Caco-2 (cell line): Measurements from ENCODE around the gene TRIM31. TPM values are rescaled to one million over a fixed set of nuclear protein-coding genes. Genes with fewer than 3 reads are reported as not detected.

Source experiments
- BruUV-seq: library from RNA; stranded (reverse); fragments of 400-500 nt; replicated peaks from 2 replicates; lab custom pipeline; 2021; lab: Mats Ljungman, UMichigan
- CTCF ChIA-PET: fragments of 300-600 bp; sonication (Branson Sonifier 250); formaldehyde crosslinking; loops from one replicate; lab custom pipeline; 2022; ENCODE audit warnings: antibody characterized with exemption; lab: Charles Lee
- POLR2A ChIA-PET: fragments of 300-600 bp; sonication (Branson Sonifier 250); formaldehyde crosslinking; loops from one replicate; lab custom pipeline; 2022; ENCODE audit warnings: antibody characterized with exemption; lab: Charles Lee
- DNase-seq, 2 experiments: peaks; one replicate each; pipeline versions ENCODE4 v3.0.0 to v3.0.0-alpha.2; 2020 to 2022
- H3K27me3 ChIP-seq: replicated peaks from 2 replicates; pipeline ENCODE4 v1.6.0; 2011; ENCODE audit warnings: low read length; ENCODE audit not compliant: control insufficient read depth, insufficient read depth
- H3K36me3 ChIP-seq: 2 replicates; pipeline ENCODE4 v1.5.1; 2011; ENCODE audit warnings: low read length; ENCODE audit not compliant: control insufficient read depth, insufficient read depth
- H3K4me1 ChIP-seq: fragments of 250-450 bp; sonication (Bioruptor Pico); 2 replicates; pipeline ENCODE4 v1.5.1; 2020; ENCODE audit warnings: mild to moderate bottlenecking
- H3K4me3 ChIP-seq: 2 replicates; pipeline ENCODE4 v1.5.1; 2011; ENCODE audit warnings: low read depth, mild to moderate bottlenecking, control low read depth, low read length
- H3K9me3 ChIP-seq: fragments of 250-450 bp; sonication (Bioruptor Pico); 2 replicates; pipeline ENCODE4 v1.5.1; 2020; ENCODE audit warnings: mild to moderate bottlenecking, moderate library complexity
- H3K27ac Mint-ChIP-seq: one replicate; pipeline ENCODE4 v1.8.0; 2022; ENCODE audit warnings: mixed read lengths; ENCODE audit not compliant: unreplicated experiment
- H3K27me3 Mint-ChIP-seq: one replicate; pipeline ENCODE4 v1.8.0; 2022; ENCODE audit warnings: mixed read lengths; ENCODE audit not compliant: insufficient read depth, unreplicated experiment
- H3K36me3 Mint-ChIP-seq: one replicate; pipeline ENCODE4 v1.8.0; 2022; ENCODE audit warnings: mild to moderate bottlenecking, mixed read lengths; ENCODE audit not compliant: insufficient read depth, unreplicated experiment
- H3K4me1 Mint-ChIP-seq: one replicate; pipeline ENCODE4 v1.8.0; 2022; ENCODE audit warnings: low read depth, mixed read lengths; ENCODE audit not compliant: unreplicated experiment
- H3K4me3 Mint-ChIP-seq: one replicate; pipeline ENCODE4 v1.8.0; 2022; ENCODE audit warnings: mild to moderate bottlenecking, moderate library complexity, mixed read lengths; ENCODE audit not compliant: unreplicated experiment
- H3K9me3 Mint-ChIP-seq: one replicate; pipeline ENCODE4 v1.8.0; 2022; ENCODE audit warnings: mixed read lengths; ENCODE audit not compliant: unreplicated experiment
- CTCF ChIP-seq, 2 experiments: fragments of 200-600 bp in 1 of 2; IDR thresholded peaks; 1 replicate in 1 of 2; 2 replicates in 1 of 2; pipeline versions ENCODE4 v1.5.1 to v1.8.0; 2011 to 2022; ENCODE audit warnings: antibody characterized with exemption in 1 of 2, control low read depth in 1 of 2, inconsistent platforms in 1 of 2, low read depth in 1 of 2, low read length in 1 of 2, mild to moderate bottlenecking in 1 of 2, moderate library complexity in 1 of 2; ENCODE audit not compliant: insufficient read depth in 1 of 2, severe bottlenecking in 1 of 2, unreplicated experiment in 1 of 2
- intact Hi-C: fragments of 100-400 bp; cut with micrococcal nuclease; formaldehyde crosslinking; loops from one replicate; pipeline ENCODE4 v1.10.0; 2022; ENCODE audit not compliant: unreplicated experiment
- total RNA-seq: library from RNA; stranded (reverse); gene quantifications from 2 replicates; pipeline ENCODE4 v1.2.3, GENCODE V29; 2022

The TRIM31 gene
- total RNA-seq, 1 experiment from 2014 or later: 0.70 TPM

- DNase-seq: no peak
- TF ChIP-seq CTCF (IDR thresholded peaks at IDR 0.05; ENCODE audit: insufficient read depth in 1 of 2, low read depth in 1 of 2, low read length in 1 of 2, severe bottlenecking in 1 of 2, unreplicated experiment in 1 of 2): no peak
- Mint-ChIP-seq H3K9me3 (no peaks in the 10 kb centered on the region), H3K4me1 (peaks cover 28% of the 10 kb centered on the region), H3K36me3 (no peaks in the 10 kb centered on the region), H3K4me3 (no peak overlapping the region), H3K27me3 (peaks cover 9% of the 10 kb centered on the region), H3K27ac (no peak overlapping the region)
- Histone ChIP-seq H3K36me3 (no peaks in the 10 kb centered on the region), H3K27me3 (no peaks in the 10 kb centered on the region), H3K4me1 (peaks cover 36% of the 10 kb centered on the region), H3K4me3 (no peak overlapping the region), H3K9me3 (no peaks in the 10 kb centered on the region)
- POLR2A ChIA-PET: no interaction called here
- CTCF ChIA-PET: interaction anchor here (0.9 kb wide), 1 partner anchor 9 kb away, joined by 4 read pairs; no protein-coding TSS in a partner anchor
- intact Hi-C loops: no loop called here
- BruUV-seq: no TSS peak
These were observed 18.8 kb downstream of the TRIM31 start for GRCh38 chr6:30093951-30094661.

- no peak overlapping the region for H3K4me3 Mint-ChIP-seq
- BruUV-seq: no TSS peak
These were observed 19.9 kb downstream of the TRIM31 start for GRCh38 chr6:30092852-30093543.

More at GRCh38 chr6:30092852-30093543, 19.9 kb downstream of the TRIM31 start:
- TF ChIP-seq CTCF (IDR thresholded peaks at IDR 0.05; ENCODE audit: insufficient read depth in 1 of 2, low read depth in 1 of 2, low read length in 1 of 2, severe bottlenecking in 1 of 2, unreplicated experiment in 1 of 2): no peak
- H3K4me3 ChIP-seq: no peak overlapping the region
- POLR2A ChIA-PET: no interaction called here
- H3K4me1 ChIP-seq: peaks cover 29% of the 10 kb centered on the region
- peaks cover 17% of the 10 kb centered on the region for H3K4me1 Mint-ChIP-seq
- CTCF ChIA-PET: no interaction called here
- no peaks in the 10 kb centered on the region for H3K9me3 ChIP-seq
- no peaks in the 10 kb centered on the region for H3K9me3 Mint-ChIP-seq
- no peak for DNase-seq
- H3K27ac Mint-ChIP-seq: no peak overlapping the region
- peaks cover 13% of the 10 kb centered on the region for H3K27me3 Mint-ChIP-seq
- intact Hi-C loops: no loop called here
- no peaks in the 10 kb centered on the region for H3K36me3 Mint-ChIP-seq
- H3K27me3 ChIP-seq: no peaks in the 10 kb centered on the region
- no peaks in the 10 kb centered on the region for H3K36me3 ChIP-seq
